ENCODE results near the gene IPP. TPM values are rescaled to one million over a fixed set of nuclear protein-coding genes. Genes with fewer than 3 reads are reported as not detected.

IPP gene
- total RNA-seq, 1 experiment from 2014 or later = 25.4 TPM

- ChIA-PET CTCF (no interaction called here), POLR2A (ENCODE audit: unreplicated experiment) (interaction anchor here (0.6 to 1.8 kb wide), 8 partner anchors 105 to 617 kb away, joined by 3 to 12 read pairs (median 3); partner anchors contain the start of genes LRRC41, RAD54L and UQCRH)
- TF ChIP-seq EZH2 (IDR thresholded peaks at IDR 0.05; ENCODE audit: low read depth) (no peak), CTCF (conservative IDR thresholded peaks at IDR 0.05) (no peak)
- Histone ChIP-seq H3K36me3 (ENCODE audit: low read depth) (no peaks in the 10 kb centered on the region), H3K79me2 (ENCODE audit: low read depth) (peaks cover 88% of the 10 kb centered on the region), H3F3A (ENCODE audit: insufficient read depth, low read depth) (peaks cover 22% of the 10 kb centered on the region), H3K4me3 (peak within 1 kb of the TSS; percentile 94), H2AFZ (peak within 1 kb of the TSS; percentile 94), H3K9me3 (ENCODE audit: insufficient read depth, low read depth) (no peaks in the 10 kb centered on the region), H3K4me1 (replicated peaks; ENCODE audit: insufficient read depth) (peaks cover 16% of the 10 kb centered on the region), H3K27ac (peak within 1 kb of the TSS; percentile 95), H3K4me2 (peak within 1 kb of the TSS; percentile 98), H3K9me2 (ENCODE audit: insufficient read depth) (no peaks in the 10 kb centered on the region), H3K27me3 (ENCODE audit: insufficient read depth, low read depth) (no peaks in the 10 kb centered on the region), H4K20me1 (ENCODE audit: insufficient read depth) (peaks cover 32% of the 10 kb centered on the region)
- no TSS peak for BruUV-seq (replicated peaks)
- intact Hi-C loops (cut with micrococcal nuclease; ENCODE audit: unreplicated experiment) = loop anchor here (1.0 to 10.0 kb wide), 10 partner anchors 102 to 1012 kb away; partner anchors contain the start of genes ARMH1, CCDC163, DYNLT4 and MAST2
- peak; percentile 82 to 98 for DNase-seq
Observed at GRCh38 chr1:45686288-45687013, 64.0 kb downstream of the IPP start, which contains the start of gene GPBP1L1. TSS of gene GPBP1L1 (minus strand) at chr1:45686533. CDS start at chr1:45659087, 27,446 bp downstream.

GRCh38 chr1:45686015-45686287 is 64.5 kb downstream of the IPP start:
- H3K4me2 ChIP-seq = peak overlapping the region; percentile 91
- peak; percentile 44 to 61 for DNase-seq
- H2AFZ ChIP-seq = peak overlapping the region; percentile 90
- peaks cover 37% of the 10 kb centered on the region for H4K20me1 ChIP-seq (ENCODE audit: insufficient read depth)
- H3K27ac ChIP-seq = peak overlapping the region; percentile 95
- CTCF ChIA-PET = no interaction called here
- peaks cover 20% of the 10 kb centered on the region for H3F3A ChIP-seq (ENCODE audit: insufficient read depth, low read depth)
- no peaks in the 10 kb centered on the region for H3K27me3 ChIP-seq (ENCODE audit: insufficient read depth, low read depth)
- intact Hi-C loops (cut with micrococcal nuclease; ENCODE audit: unreplicated experiment) = loop anchor here (1.0 to 10.0 kb wide), 9 partner anchors 101 to 1011 kb away; partner anchors contain the start of genes ARMH1, CCDC163, DYNLT4 and MAST2
- TF ChIP-seq CTCF (conservative IDR thresholded peaks at IDR 0.05) (0 out of 2 replicates have a peak, but pooled peaks have one; percentile 9), EZH2 (IDR thresholded peaks at IDR 0.05; ENCODE audit: low read depth) (no peak)
- no peaks in the 10 kb centered on the region for H3K9me2 ChIP-seq (ENCODE audit: insufficient read depth)
- H3K9me3 ChIP-seq (ENCODE audit: insufficient read depth, low read depth) = no peaks in the 10 kb centered on the region
- peak overlapping the region; percentile 94 for H3K4me3 ChIP-seq
- peaks cover 88% of the 10 kb centered on the region for H3K79me2 ChIP-seq (ENCODE audit: low read depth)
- peaks cover 16% of the 10 kb centered on the region for H3K4me1 ChIP-seq (replicated peaks; ENCODE audit: insufficient read depth)
- H3K36me3 ChIP-seq (ENCODE audit: low read depth) = 0 out of 2 replicates have a peak, but pooled peaks cover 5% of the 10 kb centered on the region
- BruUV-seq (replicated peaks) = TSS peak; percentile 51
- POLR2A ChIA-PET (ENCODE audit: unreplicated experiment) = interaction anchor here (0.6 to 1.8 kb wide), 6 partner anchors 105 to 561 kb away, joined by 3 to 12 read pairs (median 4); partner anchors contain the start of gene RAD54L

GRCh38 chr1:45685308-45686014 is 65.0 kb downstream of the IPP start:
- Histone ChIP-seq H3K27me3 (ENCODE audit: insufficient read depth, low read depth) (no peaks in the 10 kb centered on the region), H3K4me3 (peak overlapping the region; percentile 94), H3K9me3 (ENCODE audit: insufficient read depth, low read depth) (no peaks in the 10 kb centered on the region), H2AFZ (peak overlapping the region; percentile 90), H3K9me2 (ENCODE audit: insufficient read depth) (no peaks in the 10 kb centered on the region), H3F3A (ENCODE audit: insufficient read depth, low read depth) (peaks cover 18% of the 10 kb centered on the region), H3K27ac (peak overlapping the region; percentile 95), H3K4me1 (replicated peaks; ENCODE audit: insufficient read depth) (peaks cover 16% of the 10 kb centered on the region), H3K79me2 (ENCODE audit: low read depth) (peaks cover 88% of the 10 kb centered on the region), H3K4me2 (peak overlapping the region; percentile 91), H3K36me3 (ENCODE audit: low read depth) (0 out of 2 replicates have a peak, but pooled peaks cover 6% of the 10 kb centered on the region), H4K20me1 (ENCODE audit: insufficient read depth) (peaks cover 42% of the 10 kb centered on the region)
- CTCF ChIA-PET = no interaction called here
- intact Hi-C loops (cut with micrococcal nuclease; ENCODE audit: unreplicated experiment) = loop anchor here (1.0 to 10.0 kb wide), 9 partner anchors 101 to 1011 kb away; partner anchors contain the start of genes ARMH1, CCDC163, DYNLT4 and MAST2
- DNase-seq = no peak
- no TSS peak for BruUV-seq (replicated peaks)
- TF ChIP-seq CTCF (conservative IDR thresholded peaks at IDR 0.05) (no peak), EZH2 (IDR thresholded peaks at IDR 0.05; ENCODE audit: low read depth) (no peak)
- POLR2A ChIA-PET (ENCODE audit: unreplicated experiment) = interaction anchor here (0.7 kb wide), 1 partner anchor 485 kb away, joined by 3 read pairs; no protein-coding TSS in a partner anchor

All from PC-9 (cell line).